ENCODE data around the gene RUSF1. TPM values are rescaled to one million over a fixed set of nuclear protein-coding genes. Genes with fewer than 3 reads are reported as not detected.
"Not testable (repeated sequence)": the region's sequence is repeated elsewhere in the genome, so short reads cannot be mapped to it uniquely, and the experiment has no call there.

Gene RUSF1
- total RNA-seq, 2 donors from 2014 or later, result 45.4 to 50.8 TPM

GRCh38 chr16:31504159-31504558 is 4.0 kb downstream of the RUSF1 start:
- no peak overlapping the region for H3K27ac ChIP-seq (ENCODE audit: low read depth, low read length)
- H3K27me3 ChIP-seq (ENCODE audit: control insufficient read depth, insufficient read depth, low read length, poor library complexity, severe bottlenecking), result no peaks in the 10 kb centered on the region
- no peaks in the 10 kb centered on the region for H3K9me3 ChIP-seq (ENCODE audit: control insufficient read depth, low read length)
- no peak overlapping the region for H3K4me3 ChIP-seq (ENCODE audit: low read length)
- no peak overlapping the region for H3K4me3 Mint-ChIP-seq
- no peaks in the 10 kb centered on the region for H3K27me3 Mint-ChIP-seq (ENCODE audit: insufficient read depth)
- 85 to 93% methylated on average over 4 to 8 of the region's 8 CpGs for WGBS, 2 experiments (ENCODE audit: insufficient coverage in 1 of 2, insufficient read length in 1 of 2)
- DNase-seq, result no peak
- H3K36me3 ChIP-seq (ENCODE audit: control insufficient read depth, insufficient read depth, low read length), result peaks cover 10% of the 10 kb centered on the region
- peaks cover 20% of the 10 kb centered on the region for H3K4me1 Mint-ChIP-seq
- no peaks in the 10 kb centered on the region for H3K4me1 ChIP-seq (ENCODE audit: control insufficient read depth, insufficient read depth, low read length)
- TF ChIP-seq CTCF (conservative IDR thresholded peaks at IDR 0.05), result no peak
- no peaks in the 10 kb centered on the region for H3K9me3 Mint-ChIP-seq
- peaks cover under 1% of the 10 kb centered on the region for H3K36me3 Mint-ChIP-seq (ENCODE audit: low read depth)
- H3K9ac ChIP-seq (ENCODE audit: extremely low read depth, low read length, poor library complexity, severe bottlenecking), result no peak overlapping the region
- H3K27ac Mint-ChIP-seq, result no peak overlapping the region

- H3K27ac Mint-ChIP-seq; H3K27me3 Mint-ChIP-seq (ENCODE audit: insufficient read depth); H3K36me3 Mint-ChIP-seq (ENCODE audit: low read depth); H3K4me3 Mint-ChIP-seq; H3K9ac ChIP-seq (ENCODE audit: extremely low read depth, low read length, poor library complexity, severe bottlenecking); H3K27me3 ChIP-seq (ENCODE audit: control insufficient read depth, insufficient read depth, low read length, poor library complexity, severe bottlenecking); H3K9me3 ChIP-seq (ENCODE audit: control insufficient read depth, low read length); H3K27ac ChIP-seq (ENCODE audit: low read depth, low read length); DNase-seq; H3K4me3 ChIP-seq (ENCODE audit: low read length); H3K4me1 ChIP-seq (ENCODE audit: control insufficient read depth, insufficient read depth, low read length); H3K9me3 Mint-ChIP-seq: not testable (repeated sequence)
- H3K36me3 ChIP-seq (ENCODE audit: control insufficient read depth, insufficient read depth, low read length), result peaks cover 10% of the 10 kb centered on the region
- H3K4me1 Mint-ChIP-seq, result peaks cover 14% of the 10 kb centered on the region
- WGBS, 2 experiments (ENCODE audit: insufficient coverage in 1 of 2, insufficient read length in 1 of 2), result 92 to 94% methylated on average over 8 of the region's 8 CpGs
These were observed 4.6 kb downstream of the RUSF1 start for GRCh38 chr16:31503555-31503954.

DNA sequence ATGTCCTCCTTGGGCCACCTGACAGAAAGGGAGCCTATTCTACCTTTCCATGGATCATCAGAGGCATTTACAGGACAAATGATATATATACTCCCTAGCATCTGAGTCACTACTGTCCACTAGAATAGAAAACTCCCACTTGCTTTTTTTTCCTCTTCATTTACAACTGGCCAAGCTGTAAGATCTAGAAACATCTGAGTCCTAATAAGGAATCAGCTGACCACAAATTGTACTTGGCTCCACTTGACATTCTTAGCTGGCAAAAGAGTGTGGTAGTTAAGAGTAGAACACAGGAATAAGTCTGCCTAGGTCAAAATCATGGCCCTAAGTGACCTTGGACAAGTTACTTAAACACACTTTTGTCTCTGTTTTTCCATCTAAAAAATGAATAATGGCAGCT is 5.2 kb downstream of the RUSF1 start:
- no peak for DNase-seq
- Mint-ChIP-seq H3K9me3 (no peaks in the 10 kb centered on the region), H3K27ac (no peak overlapping the region), H3K36me3 (ENCODE audit: low read depth) (peaks cover 9% of the 10 kb centered on the region), H3K27me3 (ENCODE audit: insufficient read depth) (no peaks in the 10 kb centered on the region), H3K4me1 (peaks cover 12% of the 10 kb centered on the region), H3K4me3 (no peak overlapping the region)
- Histone ChIP-seq H3K4me1 (ENCODE audit: control insufficient read depth, insufficient read depth, low read length) (no peaks in the 10 kb centered on the region), H3K27me3 (ENCODE audit: control insufficient read depth, insufficient read depth, low read length, poor library complexity, severe bottlenecking) (no peaks in the 10 kb centered on the region), H3K27ac (ENCODE audit: low read depth, low read length) (no peak overlapping the region), H3K4me3 (ENCODE audit: low read length) (no peak overlapping the region), H3K9me3 (ENCODE audit: control insufficient read depth, low read length) (no peaks in the 10 kb centered on the region), H3K9ac (ENCODE audit: extremely low read depth, low read length, poor library complexity, severe bottlenecking) (no peak overlapping the region), H3K36me3 (ENCODE audit: control insufficient read depth, insufficient read depth, low read length) (peaks cover 15% of the 10 kb centered on the region)
- TF ChIP-seq CTCF (conservative IDR thresholded peaks at IDR 0.05), result no peak

DNA sequence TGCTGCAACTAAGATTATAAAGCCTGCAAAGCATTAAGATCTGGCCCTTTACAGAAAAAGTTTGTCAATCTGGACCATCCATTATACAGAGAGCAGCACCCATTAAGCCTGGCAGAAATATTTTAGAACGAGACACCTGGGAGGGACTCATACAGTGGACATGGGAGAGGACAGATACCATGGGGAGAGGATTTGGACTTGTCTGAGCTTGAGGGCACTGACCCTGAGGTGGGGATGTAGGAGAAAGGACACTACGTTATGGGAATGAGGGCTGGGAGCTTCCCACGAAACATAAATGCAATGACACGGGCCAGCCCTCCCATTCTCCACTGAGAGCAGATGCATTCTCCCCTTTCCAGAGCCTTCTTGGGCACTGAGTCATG is 6.2 kb downstream of the RUSF1 start:
- Histone ChIP-seq H3K9ac (ENCODE audit: extremely low read depth, low read length, poor library complexity, severe bottlenecking) (no peak overlapping the region), H3K4me3 (ENCODE audit: low read length) (no peak overlapping the region), H3K36me3 (ENCODE audit: control insufficient read depth, insufficient read depth, low read length) (peaks cover 19% of the 10 kb centered on the region), H3K9me3 (ENCODE audit: control insufficient read depth, low read length) (no peaks in the 10 kb centered on the region), H3K27ac (ENCODE audit: low read depth, low read length) (no peak overlapping the region), H3K4me1 (ENCODE audit: control insufficient read depth, insufficient read depth, low read length) (no peaks in the 10 kb centered on the region), H3K27me3 (ENCODE audit: control insufficient read depth, insufficient read depth, low read length, poor library complexity, severe bottlenecking) (no peaks in the 10 kb centered on the region)
- WGBS, 2 experiments (ENCODE audit: insufficient coverage in 1 of 2, insufficient read length in 1 of 2), result 91 to 100% methylated on average over 1 to 4 of the region's 4 CpGs
- Mint-ChIP-seq H3K4me3 (no peak overlapping the region), H3K27ac (no peak overlapping the region), H3K36me3 (ENCODE audit: low read depth) (peaks cover 18% of the 10 kb centered on the region), H3K9me3 (no peaks in the 10 kb centered on the region), H3K4me1 (peaks cover 6% of the 10 kb centered on the region), H3K27me3 (ENCODE audit: insufficient read depth) (no peaks in the 10 kb centered on the region)
- no peak for DNase-seq
- no peak for TF ChIP-seq CTCF (conservative IDR thresholded peaks at IDR 0.05)

All from endodermal cell (in vitro differentiated cells).